HG02642 (cell line): ENCODE data around the gene SPC24.
"Not testable (repeated sequence)": the region's sequence is repeated elsewhere in the genome, so short reads cannot be mapped to it uniquely, and the experiment has no call there.

Experiments used
- ATAC-seq: cut with Tn5 transposase; IDR thresholded peaks from one replicate; pipeline ENCODE4 v1.9.1; 2021; ENCODE audit warnings: mild to moderate bottlenecking; ENCODE audit not compliant: unreplicated experiment, poor library complexity

SPC24 gene

DNA sequence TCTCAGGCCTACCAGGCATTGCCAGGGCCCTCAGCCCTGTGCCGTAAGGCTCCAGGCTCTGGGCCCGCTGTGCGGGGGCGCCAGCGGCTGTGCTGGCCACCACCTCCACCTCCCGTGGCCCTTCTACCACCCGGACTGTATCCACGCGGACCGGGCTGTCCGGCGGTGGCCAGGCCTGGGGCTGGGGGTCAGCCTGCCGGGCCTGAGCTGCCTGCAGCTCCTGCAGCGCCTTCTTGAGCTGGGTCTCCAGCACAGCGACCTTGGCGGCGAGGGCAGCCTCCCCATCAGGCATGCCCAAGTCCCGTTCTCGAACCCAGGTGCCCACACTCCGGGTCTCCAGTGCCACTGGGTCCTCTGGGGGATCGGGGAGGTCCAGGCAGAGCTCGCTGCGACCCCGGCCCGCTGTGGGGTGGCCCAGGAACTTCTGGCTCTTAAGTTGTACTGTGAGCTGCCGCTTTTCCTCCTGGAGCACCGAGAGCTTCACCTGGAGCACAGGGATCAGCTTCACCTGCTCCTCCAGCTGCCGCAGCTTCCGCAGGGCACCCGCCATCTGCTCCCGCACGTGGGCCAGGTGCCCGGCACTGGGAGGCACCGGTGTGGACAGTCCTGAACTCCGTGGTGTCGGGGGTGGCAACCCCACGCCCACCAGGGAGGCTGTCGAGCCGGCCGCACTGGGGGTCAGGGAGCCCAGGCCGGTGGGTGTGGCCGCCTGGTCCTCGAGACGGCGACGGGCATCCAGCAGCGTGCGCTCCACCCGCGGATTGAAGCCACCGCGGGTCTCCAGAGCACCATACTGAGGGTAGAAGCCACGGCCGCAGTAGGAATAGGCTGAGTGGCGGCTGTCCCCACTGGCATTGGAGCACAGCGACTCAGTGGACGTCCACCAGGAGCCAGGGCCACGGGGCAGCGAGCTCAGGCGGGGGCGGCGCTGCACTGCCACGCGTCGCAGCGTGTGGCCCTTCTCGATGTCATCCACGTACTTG is 37.7 kb upstream of the SPC24 start:
- ATAC-seq = no peak

DNA sequence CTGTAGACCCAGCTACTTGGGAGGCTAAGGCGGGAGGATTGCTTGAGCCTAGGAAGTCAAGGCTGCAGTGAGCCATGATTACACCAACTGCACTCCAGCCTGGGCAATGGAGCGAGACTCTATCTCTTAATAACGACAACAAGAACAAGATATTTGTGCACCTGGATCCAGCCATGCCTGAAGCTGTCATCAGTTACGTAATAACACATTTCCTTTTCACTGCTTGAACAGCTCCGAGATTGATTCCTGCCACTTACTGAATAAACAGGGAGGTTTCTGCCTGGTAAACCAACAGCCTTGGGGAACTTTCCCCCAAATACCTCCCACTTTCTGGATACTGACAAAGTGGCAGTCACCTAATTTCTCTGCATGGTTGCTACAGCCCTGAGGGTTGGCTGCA is 36.4 kb upstream of the SPC24 start:
- ATAC-seq = no peak

DNA sequence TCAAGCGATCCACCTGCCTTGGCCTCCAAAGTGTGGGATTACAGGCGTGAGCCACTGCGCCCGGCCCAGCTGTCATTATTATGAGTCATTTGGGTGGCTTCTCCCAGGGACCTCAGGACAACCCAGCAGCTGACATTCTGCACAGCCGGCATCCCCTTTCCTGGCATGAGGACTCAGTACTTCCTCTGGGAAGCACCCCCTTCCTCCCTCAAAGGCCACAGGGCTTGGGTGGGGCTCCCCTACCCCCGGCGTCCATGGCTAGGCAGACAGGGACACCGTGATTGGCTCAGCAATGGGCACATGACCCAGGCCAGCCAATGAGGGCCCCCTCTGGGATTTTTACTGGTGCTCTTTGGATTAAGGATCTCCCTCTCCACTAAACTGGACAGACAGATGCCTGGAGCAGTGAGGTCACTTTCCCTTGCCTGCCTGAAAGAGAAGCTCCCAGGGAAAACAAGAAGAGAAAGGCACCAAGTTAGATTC is 35.7 kb upstream of the SPC24 start:
- ATAC-seq = no peak

DNA sequence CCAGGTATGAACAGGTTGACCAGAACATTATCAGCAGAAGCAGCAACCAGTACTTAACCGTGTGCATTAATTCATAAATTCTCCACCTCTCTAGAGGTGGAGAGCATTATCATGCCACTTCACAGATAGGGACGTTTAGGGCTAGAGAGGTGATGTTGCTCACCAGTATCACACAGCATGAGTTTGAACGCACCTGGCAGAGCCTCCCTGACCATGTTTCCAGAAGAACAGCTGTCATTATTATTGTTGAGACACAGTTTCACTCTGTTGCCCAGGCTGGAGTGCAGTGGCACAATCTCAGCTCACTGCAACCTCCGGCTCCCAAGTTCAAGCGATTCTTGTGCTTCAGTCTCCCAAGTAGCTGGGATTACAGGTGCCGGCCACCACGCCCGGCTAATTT is 34.9 kb upstream of the SPC24 start:
- no peak for ATAC-seq

DNA sequence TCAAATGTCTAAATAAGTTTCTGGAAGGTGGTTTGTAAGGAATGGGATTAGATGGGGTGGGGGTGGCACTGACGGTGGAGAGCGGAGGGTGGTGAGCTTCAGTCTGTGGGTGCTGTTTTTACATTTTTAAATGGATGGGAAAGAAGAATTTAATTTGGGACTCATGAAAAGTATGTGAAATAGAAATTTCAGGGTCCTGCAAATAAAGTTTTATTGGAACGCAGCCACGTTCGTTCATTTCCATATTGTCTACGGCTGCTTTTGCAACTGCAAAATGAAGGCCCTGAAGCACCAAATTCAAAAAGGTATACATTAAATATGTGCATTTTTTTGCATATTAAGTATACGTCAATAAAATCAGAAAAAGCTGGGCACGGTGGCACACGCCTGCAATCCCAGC is 31.9 kb upstream of the SPC24 start:
- no peak for ATAC-seq

DNA sequence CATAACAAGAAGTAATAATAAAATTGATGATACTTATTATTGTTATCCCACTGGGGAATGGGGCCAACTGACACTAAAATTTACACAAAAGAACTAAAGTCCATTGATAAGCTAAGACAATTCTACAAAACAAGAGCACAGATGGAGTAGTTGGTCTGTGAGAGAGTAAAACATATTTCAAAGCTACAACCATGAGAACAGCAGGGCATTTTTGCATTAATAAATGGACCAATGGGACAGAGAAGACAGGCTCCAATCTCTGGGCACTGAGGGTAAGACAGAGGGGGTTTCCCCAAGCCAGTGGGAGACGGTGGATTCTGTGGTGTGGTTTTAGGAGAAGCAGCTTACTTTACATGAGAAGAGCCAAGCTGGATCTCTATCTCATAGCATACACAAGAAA is 27.4 kb upstream of the SPC24 start:
- ATAC-seq = no peak

DNA sequence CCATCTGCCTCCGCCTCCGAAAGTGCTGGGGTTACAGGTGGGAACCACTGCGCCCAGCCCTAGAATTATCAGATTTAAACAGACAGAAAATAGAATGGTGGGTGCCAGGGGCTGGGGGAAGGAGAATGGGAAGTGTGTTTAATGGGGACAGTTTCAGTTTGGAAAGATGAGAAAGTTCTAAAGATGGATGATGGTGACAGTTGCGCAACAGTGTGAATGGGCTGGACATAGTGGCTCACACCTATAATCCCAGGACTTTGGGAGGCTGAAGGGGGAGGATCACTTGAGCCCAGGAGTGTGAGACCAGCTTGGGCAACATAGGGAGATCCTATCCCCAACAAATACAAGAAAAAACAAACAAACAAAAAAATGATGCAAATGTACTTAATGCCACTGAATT is 25.9 kb upstream of the SPC24 start:
- no peak for ATAC-seq

DNA sequence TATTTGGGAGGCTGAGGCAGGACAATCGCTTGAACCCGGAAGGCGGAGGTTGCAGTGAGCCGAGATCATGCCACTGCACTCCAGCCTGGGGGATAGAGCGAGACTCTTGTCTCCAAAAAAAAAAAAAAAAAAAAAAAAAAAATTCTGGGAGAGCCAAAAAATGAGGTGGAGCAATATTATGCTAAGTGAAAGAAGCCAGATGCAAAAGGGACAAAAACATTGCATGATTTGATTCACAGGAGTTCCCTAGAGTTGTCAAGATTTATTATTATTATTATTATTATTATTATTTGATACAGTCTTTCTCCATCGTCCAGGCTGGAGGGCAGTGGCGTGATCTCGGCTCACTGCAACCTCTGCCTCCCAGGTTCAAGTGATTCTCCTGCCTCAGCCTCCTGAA is 25.4 kb upstream of the SPC24 start:
- ATAC-seq = not testable (repeated sequence)

DNA sequence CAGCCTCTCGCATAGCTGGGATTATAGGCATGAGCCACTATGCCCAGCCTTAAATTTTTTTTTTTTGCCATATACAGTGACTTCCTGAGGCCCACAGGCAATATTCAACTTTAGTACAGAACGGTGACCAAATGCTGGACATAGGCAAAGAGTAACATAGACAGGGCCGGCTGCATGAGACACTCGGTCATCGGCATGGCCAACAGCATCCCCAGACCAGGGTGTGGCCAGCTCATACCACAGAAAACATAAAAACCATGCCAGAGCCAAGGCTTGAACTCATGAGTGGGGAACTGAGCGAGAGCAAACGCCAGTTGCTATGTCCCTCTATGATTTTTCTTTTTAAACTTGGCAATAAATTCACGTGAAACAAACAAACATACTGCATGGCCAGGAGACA is 24.8 kb upstream of the SPC24 start:
- no peak for ATAC-seq

DNA sequence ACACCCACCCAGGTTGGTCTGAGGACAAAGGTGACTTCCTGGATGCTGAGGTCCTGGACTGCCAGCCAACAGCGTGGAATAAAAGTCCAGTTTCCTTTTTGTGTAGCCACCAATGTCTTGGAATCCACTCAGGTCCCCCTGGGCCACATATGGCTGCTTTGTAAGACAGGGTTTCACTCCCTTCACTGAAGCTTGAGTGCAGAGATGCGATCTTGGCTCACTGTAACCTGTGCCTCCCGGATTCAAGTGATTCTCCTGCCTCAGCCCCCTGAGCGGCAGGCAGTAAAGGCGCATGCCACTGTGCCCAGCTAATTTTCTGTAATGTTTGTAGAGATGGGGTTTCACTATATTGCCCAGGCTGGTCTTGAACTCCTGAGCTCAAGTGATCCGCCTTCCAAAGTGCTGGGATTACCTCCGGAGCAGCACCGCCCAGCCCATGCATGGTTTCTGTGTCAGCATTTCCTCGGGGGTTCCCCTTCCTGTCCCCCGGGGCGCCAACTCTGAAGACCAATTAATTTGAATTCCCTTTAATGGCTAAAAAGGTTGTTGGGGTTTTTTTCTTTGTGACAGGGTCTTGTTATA is 24.2 kb upstream of the SPC24 start:
- ATAC-seq = no peak

DNA sequence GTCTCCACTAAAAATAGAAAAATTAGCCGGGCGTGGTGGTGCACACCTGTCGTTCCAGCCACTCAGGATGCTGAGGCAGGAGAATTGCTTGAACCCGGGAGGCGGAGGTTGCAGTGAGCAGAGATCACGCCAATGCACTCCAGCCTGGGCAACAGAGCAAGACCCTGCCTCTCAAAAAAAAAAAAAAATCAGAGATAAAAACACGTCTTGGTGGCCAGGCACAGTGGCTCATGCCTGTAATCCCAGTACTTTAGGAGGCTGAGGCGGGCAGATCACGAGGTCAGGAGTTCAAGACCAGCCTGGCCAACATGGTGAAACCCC is 23.5 kb upstream of the SPC24 start:
- ATAC-seq = not testable (repeated sequence)

DNA sequence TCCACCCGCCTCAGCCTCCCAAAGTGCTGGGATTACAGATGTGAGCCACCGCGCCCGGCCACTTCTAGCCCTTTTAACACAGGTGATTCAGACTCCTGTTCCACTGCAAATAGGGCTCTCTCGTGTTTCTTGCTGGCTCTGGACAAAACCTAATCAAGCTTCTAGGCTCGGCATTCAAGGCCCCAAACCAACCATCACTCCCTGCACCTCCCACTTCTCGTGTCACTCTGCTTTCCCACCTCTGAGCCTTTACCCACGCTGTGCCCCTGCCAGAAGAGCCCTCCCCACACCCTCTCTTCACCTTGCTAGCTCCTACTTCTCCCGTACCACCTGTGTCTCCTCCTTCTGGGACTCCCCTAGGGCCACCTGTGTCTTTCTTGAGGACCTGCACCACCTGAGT is 22.0 kb upstream of the SPC24 start:
- no peak for ATAC-seq

DNA sequence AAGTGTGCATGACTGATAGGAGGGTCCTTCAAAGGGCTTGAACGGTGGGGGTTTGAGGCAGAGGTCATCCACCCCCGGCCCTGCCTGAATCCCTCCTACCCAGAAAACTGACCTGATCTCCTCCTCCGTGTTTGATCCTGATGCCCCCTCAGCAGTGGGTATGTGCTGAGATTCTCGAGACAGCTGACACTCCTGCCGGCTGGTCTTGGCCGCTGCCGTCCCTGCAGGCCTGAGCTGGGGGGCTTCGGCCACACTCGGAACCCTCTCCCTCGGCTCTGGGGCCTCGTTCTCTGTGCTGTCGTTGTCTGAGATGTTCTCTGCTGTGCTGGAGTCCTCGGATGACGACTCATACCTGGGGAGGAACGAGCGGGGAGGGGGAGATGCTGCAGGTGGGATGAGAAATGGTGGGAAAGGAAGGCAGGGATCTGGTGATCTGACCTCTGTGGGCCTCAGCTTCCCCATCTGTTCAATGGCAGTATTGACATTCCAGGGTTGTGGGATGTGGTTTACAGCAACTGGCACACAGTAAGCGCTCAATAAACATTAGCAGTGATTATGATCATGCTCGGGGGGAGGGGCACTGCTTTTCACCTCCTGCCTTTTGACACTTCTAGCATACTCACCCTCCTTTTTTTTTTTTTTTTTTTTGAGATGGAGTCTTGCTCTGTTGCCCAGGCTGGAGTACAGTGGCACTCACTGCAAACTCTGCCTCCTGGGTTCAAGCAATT is 21.0 kb upstream of the SPC24 start:
- ATAC-seq = no peak

DNA sequence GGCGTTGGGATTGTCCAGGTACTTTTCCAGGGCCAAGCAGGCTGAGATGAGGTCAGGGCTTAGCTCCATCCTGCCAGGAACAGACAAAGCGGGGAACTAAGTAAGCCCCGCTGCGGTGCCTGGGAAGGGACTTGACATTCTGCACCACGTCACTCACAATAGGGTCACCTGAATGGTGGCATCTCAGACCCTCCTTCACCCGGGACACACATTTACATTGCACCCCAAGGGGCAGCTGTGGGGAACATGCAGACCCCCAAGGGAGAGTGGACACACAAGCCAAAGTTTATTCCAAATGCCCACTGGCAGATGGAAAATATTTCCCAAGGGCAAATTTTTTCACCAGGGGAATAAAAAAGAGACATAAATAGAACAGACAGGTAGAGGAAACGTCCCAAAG is 20.3 kb upstream of the SPC24 start:
- no peak for ATAC-seq

DNA sequence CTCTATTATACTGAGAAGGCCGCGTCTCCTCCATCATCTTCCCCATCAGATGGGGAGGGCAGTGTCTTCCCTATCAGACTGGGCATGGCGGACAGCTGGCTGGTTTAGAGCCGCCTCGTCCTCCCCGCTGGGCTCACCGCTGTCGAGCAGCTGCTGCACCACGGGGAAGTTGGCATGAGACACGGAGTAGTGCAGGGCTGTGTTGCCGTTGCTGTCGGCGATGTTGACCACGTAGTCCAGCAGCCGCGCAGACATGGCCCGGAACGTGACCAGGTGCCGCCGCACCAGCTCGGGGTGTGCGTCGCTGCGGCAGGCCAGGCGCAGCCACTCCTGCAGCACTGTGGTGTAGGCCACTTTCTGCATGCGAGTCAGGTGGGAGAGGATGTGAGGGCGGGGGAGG is 18.8 kb upstream of the SPC24 start:
- ATAC-seq = no peak

DNA sequence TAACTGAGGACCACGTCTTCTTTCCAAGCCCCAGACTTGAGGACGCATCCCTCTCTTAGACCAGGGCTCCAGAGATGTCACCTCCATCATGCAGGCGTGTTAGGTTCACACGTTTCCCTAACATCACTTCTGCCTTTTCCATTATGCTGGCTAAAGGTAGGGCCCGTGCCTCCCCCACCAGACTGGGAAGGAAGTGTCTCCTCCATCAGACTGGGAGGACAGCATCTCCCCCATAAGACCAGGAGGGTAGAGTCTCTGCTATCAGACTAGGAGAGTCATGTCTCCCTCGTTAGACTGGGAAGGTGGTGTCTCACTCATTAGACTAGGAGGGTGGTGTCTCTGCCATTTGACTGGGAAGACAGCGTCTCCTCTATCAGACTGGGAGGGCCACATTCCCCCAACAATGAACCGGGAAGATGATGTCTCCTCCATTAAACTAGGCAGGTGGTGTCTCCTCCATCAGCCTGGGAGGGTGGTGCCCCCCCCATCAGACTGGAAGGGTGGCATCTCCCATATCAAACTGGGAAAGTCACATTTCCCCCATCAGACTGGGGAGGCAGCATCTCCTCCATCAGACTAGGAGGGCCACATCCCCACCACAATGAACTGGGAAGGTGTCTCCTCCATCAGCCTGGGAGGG is 18.1 kb upstream of the SPC24 start:
- no peak for ATAC-seq

DNA sequence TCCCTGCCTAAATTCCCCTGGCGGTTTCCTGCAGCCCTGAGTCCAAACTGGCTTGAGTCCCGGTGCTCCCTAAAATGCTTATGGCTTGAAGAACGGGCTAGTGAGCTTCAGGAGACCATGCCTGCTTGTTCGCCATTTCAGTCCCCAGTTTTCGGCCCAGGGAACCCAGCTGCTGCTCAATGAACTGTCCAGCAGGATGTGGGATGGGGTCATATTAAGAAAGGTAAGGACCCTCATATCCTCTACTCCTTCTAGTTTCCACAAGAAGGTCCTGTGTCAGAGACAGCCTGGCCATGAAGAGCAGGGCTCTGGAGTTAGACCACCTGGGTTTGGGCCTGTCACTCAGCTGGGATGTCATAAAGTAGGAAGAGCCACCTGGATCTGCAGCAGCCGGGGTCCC is 17.0 kb upstream of the SPC24 start:
- ATAC-seq = no peak

DNA sequence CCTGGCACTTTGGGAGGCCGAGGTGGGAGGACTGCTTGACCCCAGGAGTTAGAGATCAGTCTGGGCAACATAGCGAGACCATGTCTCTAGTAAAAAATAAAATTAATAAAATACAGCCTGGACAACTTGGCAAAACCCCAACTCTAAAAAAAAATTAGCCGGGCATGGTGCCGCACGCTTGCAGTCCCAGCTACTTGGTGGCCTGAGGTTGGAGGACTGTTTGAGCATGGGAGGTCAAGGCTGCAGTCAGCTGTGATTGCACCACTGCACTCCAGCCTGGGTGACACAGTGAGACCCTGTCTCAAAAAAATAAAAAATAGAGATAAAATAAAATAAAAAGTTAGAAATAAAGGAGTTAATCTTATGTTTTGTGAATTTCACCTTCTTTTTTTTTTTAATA is 15.6 kb upstream of the SPC24 start:
- no peak for ATAC-seq

DNA sequence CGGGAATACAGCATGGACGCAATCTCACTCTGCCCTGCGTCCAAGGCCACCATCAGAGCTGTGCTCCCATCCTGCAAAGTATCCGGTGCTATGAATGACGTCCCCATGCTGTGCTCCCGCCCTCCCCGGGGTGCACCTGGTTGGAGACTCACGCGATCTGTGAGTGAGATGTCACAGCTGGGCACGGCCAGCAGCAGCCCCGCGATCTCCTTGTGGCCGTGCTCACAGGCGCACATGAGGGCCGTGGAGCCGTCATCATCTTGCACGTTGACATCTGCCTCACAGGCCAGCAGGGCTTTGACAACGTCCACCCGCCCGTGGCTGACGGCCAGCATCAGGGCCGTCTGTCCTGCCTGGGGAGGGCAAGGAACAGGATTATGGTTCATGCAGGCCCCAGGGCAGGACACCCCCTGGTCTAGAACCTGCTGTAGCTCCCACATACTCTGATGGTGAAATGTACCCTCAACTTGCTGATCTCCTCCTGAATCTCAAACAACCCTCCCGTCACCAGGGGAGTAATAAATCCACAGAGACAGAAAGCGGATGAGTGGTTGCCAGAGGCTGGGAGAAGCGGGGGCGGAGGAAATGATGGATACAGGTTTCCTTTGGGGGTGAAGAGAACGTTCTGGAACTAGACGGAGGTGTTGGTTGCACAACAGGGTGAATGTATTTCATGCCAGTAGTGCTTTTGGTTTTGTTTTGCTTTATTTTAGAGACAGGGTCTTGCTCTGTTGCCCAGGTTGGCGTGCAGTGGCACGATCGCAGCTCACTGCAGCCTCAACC is 14.5 kb upstream of the SPC24 start:
- ATAC-seq = no peak

DNA sequence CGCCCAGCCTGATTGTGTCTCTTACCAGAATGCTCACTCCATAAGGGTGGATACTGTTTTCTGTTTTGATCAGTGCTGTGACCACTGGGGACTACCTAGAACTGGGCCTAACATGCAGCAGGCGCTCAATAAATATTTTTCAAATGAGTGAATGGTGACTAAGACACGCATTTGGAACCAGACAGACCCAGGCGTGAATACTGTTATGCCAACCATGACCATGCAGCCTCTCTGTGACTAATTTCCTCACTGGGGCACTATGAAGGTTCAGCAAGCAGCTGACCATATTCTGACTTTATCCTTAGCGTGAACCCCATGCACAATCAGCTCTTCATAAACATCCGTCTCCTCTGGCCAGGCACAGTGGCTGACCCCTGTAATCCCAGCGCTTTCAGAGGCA is 13.0 kb upstream of the SPC24 start:
- ATAC-seq = no peak
